ENCODE results near the gene CNOT4. TPM values are rescaled to one million over a fixed set of nuclear protein-coding genes. Genes with fewer than 3 reads are reported as not detected.
A peak's percentile ranks its signal among the peaks of the same experiment; 100 is the strongest.

Gene CNOT4
- total RNA-seq, 1 experiment from 2014 or later, result 14.6 TPM

- TF ChIP-seq ATF2 (CRISPR knock-in tag; IDR thresholded peaks at IDR 0.05; ENCODE audit: borderline replicate concordance, low read depth), result peak; percentile 54; the same call in 1 of the 2 replicates
- TF ChIP-seq CREB1 (CRISPR knock-in tag; IDR thresholded peaks at IDR 0.05), result peak; percentile 90
- TF ChIP-seq CTCF (IDR thresholded peaks at IDR 0.05), result peak; percentile 55; the same call in 1 of the 2 replicates
- TF ChIP-seq NFYB (CRISPR knock-in tag; conservative IDR thresholded peaks at IDR 0.05; ENCODE audit: low read depth), result no peak
- TF ChIP-seq GABPB1 (CRISPR knock-in tag; IDR thresholded peaks at IDR 0.05), result no peak
- TF ChIP-seq ZNF416 (CRISPR knock-in tag; IDR thresholded peaks at IDR 0.05), result no peak
- no peak for TF ChIP-seq ZNF532 (CRISPR knock-in tag; IDR thresholded peaks at IDR 0.05; ENCODE audit: borderline replicate concordance)
- no peak for TF ChIP-seq ZNF219 (CRISPR knock-in tag; IDR thresholded peaks at IDR 0.05; ENCODE audit: borderline replicate concordance)
- peak; percentile 95 for TF ChIP-seq FOXP1 (CRISPR knock-in tag; IDR thresholded peaks at IDR 0.05; ENCODE audit: borderline replicate concordance)
- TF ChIP-seq E2F4 (CRISPR knock-in tag; IDR thresholded peaks at IDR 0.05; ENCODE audit: borderline replicate concordance, low read depth), result no peak
- no peak for TF ChIP-seq IRF1 (CRISPR knock-in tag; IDR thresholded peaks at IDR 0.05)
- peak; percentile 61; the same call in 1 of the 2 replicates for TF ChIP-seq TEAD4 (CRISPR knock-in tag; IDR thresholded peaks at IDR 0.05)
- TF ChIP-seq STAT6 (CRISPR knock-in tag; conservative IDR thresholded peaks at IDR 0.05; ENCODE audit: low read depth), result no peak
- peak; percentile 93 for TF ChIP-seq ARID4B (CRISPR knock-in tag; IDR thresholded peaks at IDR 0.05; ENCODE audit: borderline replicate concordance)
- no peak for TF ChIP-seq HMGA2 (CRISPR knock-in tag; IDR thresholded peaks at IDR 0.05)
- TF ChIP-seq ZNF396 (CRISPR knock-in tag; IDR thresholded peaks at IDR 0.05; ENCODE audit: borderline replicate concordance), result no peak
- no peak for TF ChIP-seq AR (CRISPR knock-in tag; IDR thresholded peaks at IDR 0.05)
- peak; percentile 93 for TF ChIP-seq ETV6 (CRISPR knock-in tag; IDR thresholded peaks at IDR 0.05)
Observed at GRCh38 chr7:135335628-135336139, 174.2 kb downstream of the CNOT4 start (continued).

Data from WTC11 (cell line).